ENCODE results near the gene CHST15.

The CHST15 gene

GRCh38 chr10:124001391-124002148, 91.8 kb downstream of the CHST15 start:
- H3K4me3 ChIP-seq (ENCODE audit: low read depth, low read length), result no peak overlapping the region
- TF ChIP-seq, protein P1, sequence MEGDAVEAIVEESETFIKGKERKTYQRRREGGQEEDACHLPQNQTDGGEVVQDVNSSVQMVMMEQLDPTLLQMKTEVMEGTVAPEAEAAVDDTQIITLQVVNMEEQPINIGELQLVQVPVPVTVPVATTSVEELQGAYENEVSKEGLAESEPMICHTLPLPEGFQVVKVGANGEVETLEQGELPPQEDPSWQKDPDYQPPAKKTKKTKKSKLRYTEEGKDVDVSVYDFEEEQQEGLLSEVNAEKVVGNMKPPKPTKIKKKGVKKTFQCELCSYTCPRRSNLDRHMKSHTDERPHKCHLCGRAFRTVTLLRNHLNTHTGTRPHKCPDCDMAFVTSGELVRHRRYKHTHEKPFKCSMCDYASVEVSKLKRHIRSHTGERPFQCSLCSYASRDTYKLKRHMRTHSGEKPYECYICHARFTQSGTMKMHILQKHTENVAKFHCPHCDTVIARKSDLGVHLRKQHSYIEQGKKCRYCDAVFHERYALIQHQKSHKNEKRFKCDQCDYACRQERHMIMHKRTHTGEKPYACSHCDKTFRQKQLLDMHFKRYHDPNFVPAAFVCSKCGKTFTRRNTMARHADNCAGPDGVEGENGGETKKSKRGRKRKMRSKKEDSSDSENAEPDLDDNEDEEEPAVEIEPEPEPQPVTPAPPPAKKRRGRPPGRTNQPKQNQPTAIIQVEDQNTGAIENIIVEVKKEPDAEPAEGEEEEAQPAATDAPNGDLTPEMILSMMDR (IDR thresholded peaks at IDR 0.05; ENCODE audit: borderline replicate concordance, insufficient read depth, low read depth, low read length), result no peak

- no peak overlapping the region for H3K4me3 ChIP-seq (ENCODE audit: low read depth, low read length)
Measured at GRCh38 chr10:124000792-124001201, 92.6 kb downstream of the CHST15 start.

DNA sequence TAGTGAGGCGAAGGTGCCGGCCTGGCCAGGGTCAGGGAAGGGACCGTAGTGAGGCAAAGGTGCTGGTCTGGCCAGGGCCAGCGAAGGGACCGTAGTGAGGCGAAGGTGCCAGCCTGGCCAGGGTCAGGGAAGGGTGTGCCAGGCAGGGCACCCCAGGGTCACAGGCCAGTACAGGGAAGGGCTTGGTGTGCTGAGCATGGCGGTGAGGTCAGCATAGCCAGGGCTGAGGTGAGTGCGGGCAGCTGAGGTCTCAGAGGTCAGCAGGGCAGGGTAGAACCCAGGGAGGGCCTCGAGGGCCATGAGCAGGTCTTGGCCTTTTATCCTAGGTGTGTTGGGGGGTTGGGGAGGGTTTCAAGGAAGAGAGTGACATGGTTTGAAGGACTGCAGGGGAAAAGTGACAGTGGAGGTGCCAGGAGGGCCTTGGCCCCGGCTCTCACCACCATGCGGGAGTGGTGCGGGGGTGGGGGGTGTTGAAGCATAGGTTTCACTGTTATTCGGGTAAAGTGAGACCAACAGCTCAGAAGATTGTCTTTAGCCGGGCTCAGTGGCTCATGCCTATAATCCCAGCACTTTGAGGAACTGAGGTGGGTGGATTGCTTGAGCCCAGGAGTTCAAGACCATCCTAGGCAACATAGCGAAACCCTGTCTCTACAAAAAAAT, 93.3 kb downstream of the CHST15 start:
- TF ChIP-seq, protein P1 (IDR thresholded peaks at IDR 0.05; ENCODE audit: borderline replicate concordance, insufficient read depth, low read depth, low read length), result no peak

More at GRCh38 chr10:124000792-124001201, 92.6 kb downstream of the CHST15 start:
- TF ChIP-seq, protein P1 (IDR thresholded peaks at IDR 0.05; ENCODE audit: borderline replicate concordance, insufficient read depth, low read depth, low read length), result no peak

GRCh38 chr10:123999261-123999660, 94.1 kb downstream of the CHST15 start:
- TF ChIP-seq, protein P1 (IDR thresholded peaks at IDR 0.05; ENCODE audit: borderline replicate concordance, insufficient read depth, low read depth, low read length), result no peak
- no peak overlapping the region for H3K4me3 ChIP-seq (ENCODE audit: low read depth, low read length)

More for the DNA sequence above, 93.3 kb downstream of the CHST15 start:
- H3K4me3 ChIP-seq (ENCODE audit: low read depth, low read length), result no peak overlapping the region

GRCh38 chr10:123998197-123999141, 94.9 kb downstream of the CHST15 start:
- no peak overlapping the region for H3K4me3 ChIP-seq (ENCODE audit: low read depth, low read length)
- TF ChIP-seq, protein P1 (IDR thresholded peaks at IDR 0.05; ENCODE audit: borderline replicate concordance, insufficient read depth, low read depth, low read length), result no peak

DNA sequence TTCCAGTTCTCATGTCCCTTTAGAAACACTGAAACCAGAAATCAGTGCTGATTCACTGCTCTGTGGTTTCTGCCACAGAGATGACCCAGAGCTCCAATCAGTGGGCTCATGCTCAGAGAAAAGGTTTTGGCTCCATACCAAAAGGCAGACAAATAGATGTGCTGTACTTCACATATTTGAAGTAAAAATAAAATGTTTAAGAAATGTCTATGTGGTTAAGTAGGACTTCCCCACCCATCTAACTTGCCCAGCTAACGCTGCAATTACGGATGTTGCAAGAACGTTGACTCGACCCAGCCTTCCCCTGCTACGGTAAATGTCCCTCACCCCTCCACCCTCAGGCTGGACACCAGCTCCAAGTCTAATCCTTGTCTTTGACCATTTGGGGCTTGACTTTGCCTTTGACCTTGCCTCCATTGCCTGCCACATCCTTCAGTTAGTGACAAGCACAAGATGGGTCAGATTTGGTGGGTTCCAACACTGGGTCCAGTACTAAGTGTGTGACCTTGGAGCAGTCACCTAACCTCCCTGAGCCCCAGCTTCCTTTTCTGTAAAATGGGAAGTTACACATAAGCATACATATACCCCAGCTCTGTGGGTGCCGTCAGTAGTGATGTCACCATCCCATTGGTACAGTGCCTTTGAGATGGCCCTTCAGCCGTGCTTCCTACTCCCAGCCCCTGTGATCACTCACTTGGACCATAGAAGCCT, 95.8 kb downstream of the CHST15 start:
- TF ChIP-seq, protein P1 (IDR thresholded peaks at IDR 0.05; ENCODE audit: borderline replicate concordance, insufficient read depth, low read depth, low read length), result no peak
- H3K4me3 ChIP-seq (ENCODE audit: low read depth, low read length), result no peak overlapping the region

Data from GM12875 (cell line).